ENCODE measurements around the gene SRP9.
"Not testable (repeated sequence)": the region's sequence is repeated elsewhere in the genome, so short reads cannot be mapped to it uniquely, and the experiment has no call there.

Gene SRP9

DNA sequence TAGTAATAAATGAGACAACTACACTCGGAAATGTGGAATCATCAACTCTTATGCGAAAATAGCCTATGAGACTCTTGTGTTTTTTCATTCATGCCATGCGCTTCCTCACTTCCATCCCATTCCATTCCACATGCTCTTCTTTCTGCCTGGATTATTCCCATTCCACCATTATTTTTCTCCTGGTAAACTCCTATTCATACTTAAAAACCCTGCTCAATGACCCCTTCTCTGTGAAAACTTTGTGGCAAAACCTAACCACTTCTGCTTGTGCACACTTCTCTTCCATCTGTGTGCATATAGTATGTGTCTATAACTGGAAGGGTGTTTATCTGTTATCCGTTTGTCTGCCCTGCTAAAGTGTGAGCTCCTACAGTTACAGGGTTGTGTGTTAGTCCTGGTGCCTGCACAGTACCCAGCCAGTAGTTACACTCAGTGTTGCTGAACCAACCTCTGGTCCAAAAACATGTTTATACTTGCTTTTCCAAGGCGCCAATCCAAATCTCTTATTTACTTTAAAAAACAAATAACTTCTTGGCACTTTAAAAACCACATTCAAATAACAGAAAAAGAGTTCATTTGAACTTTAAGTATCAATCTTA, 43.0 kb downstream of the SRP9 start:
- H3K36me3 ChIP-seq (replicated peaks), result no peaks in the 10 kb centered on the region
- no peak for DNase-seq (ENCODE audit: low spot score in 2 of 2)
- no peaks in the 10 kb centered on the region for H3K9me3 ChIP-seq
- in situ Hi-C loops (cut with MboI; ENCODE audit: low sequenced_read_pairs), result no loop called here
- H3K4me1 ChIP-seq, result peaks cover 3% of the 10 kb centered on the region; the same call in 1 of the 2 replicates
- no peaks in the 10 kb centered on the region for H3K27me3 ChIP-seq (ENCODE audit: low read depth)
- H3K4me3 ChIP-seq, result no peak overlapping the region

DNA sequence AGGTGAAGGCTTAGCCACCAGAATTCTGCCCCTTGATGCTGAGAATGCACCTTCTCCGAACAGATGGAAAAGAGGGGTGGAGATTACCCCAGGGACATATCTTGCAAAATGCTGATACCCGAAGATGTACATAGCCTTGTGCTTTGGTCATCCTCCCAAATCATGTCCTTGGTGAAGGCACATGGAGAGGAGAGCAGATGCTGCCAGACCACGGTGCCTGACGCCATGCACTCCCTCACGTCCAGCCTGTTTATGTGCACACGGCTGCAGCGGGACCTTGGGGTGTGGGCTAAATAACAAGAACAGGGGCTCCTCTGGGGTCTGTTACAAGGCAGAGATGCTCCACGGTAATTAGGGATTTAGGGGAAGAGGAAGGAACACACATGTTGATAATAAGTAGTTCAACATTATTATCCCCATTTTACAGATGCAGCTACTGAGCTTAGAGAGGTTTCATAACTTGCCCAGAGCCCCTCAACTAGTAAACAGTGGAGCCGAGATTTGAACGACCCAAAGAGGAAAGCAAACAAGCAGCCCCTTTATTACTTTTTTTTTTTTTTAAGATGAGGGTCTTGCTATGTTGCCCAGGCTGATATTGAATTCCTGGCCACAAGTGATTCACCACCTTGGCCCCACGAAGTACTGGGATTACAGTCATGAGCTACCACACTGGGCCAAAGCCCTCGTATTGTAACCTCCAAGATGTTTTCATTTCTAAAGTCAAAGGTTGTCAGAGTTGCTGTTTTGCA, 45.2 kb downstream of the SRP9 start:
- Histone ChIP-seq H3K36me3 (replicated peaks) (no peaks in the 10 kb centered on the region), H3K4me1 (peaks cover 3% of the 10 kb centered on the region; the same call in 1 of the 2 replicates), H3K4me3 (no peak overlapping the region), H3K9me3 (no peaks in the 10 kb centered on the region), H3K27me3 (ENCODE audit: low read depth) (no peaks in the 10 kb centered on the region)
- in situ Hi-C loops (cut with MboI; ENCODE audit: low sequenced_read_pairs), result no loop called here
- no peak for DNase-seq (ENCODE audit: low spot score in 2 of 2)

DNA sequence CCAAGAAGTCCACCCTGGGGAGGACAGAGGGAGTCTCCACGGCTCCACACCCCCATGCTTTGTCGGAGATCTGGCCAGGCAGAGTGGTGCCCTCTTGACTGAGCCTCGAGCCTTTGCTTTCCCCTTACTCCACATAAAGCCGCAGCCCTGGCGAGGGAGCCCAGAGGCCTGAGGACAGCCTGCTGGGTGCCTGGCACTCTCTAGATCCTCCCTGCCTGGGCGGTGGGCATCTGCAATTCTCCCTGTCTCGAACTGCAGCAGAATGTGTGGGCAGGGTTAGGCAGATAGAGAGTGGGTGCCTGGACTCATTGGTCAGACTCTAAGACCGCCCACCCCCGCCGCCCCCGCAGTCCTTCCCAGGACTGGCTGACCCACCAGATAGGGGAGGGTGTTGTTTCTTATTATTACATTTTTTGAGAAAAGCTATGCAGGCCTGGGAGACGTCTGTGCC, 46.2 kb downstream of the SRP9 start:
- Histone ChIP-seq H3K4me3 (no peak overlapping the region), H3K9me3 (no peaks in the 10 kb centered on the region), H3K4me1 (no peaks in the 10 kb centered on the region), H3K36me3 (replicated peaks) (no peaks in the 10 kb centered on the region), H3K27me3 (ENCODE audit: low read depth) (no peaks in the 10 kb centered on the region)
- in situ Hi-C loops (cut with MboI; ENCODE audit: low sequenced_read_pairs), result no loop called here
- no peak for DNase-seq (ENCODE audit: low spot score in 2 of 2)

DNA sequence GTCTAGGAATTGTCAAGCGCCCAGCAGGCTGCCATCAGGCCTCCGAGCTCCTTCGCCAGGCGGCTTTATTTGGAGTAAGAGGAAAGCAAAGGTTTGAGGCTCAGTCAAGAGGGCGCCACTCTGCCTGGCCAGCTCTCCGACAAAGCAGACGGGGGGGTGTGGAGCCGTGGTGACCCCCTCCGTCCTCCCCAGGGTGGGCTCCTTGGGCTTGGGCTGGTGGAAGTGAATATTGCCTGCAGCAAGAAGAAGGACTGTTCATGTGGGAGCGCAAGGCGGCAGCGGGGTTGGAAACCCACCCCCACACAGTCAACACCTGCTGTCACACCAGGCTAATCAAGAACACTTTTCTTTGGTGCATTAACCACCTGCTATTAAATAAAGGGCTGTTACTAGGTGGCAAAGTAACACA, 46.9 kb downstream of the SRP9 start:
- Histone ChIP-seq H3K27me3 (ENCODE audit: low read depth) (no peaks in the 10 kb centered on the region), H3K36me3 (replicated peaks) (no peaks in the 10 kb centered on the region), H3K4me1 (no peaks in the 10 kb centered on the region), H3K4me3 (no peak overlapping the region), H3K9me3 (no peaks in the 10 kb centered on the region)
- in situ Hi-C loops (cut with MboI; ENCODE audit: low sequenced_read_pairs), result no loop called here
- DNase-seq (ENCODE audit: low spot score in 2 of 2), result no peak

- Histone ChIP-seq H3K27me3 (ENCODE audit: low read depth) (no peaks in the 10 kb centered on the region), H3K9me3 (no peaks in the 10 kb centered on the region), H3K36me3 (replicated peaks) (no peaks in the 10 kb centered on the region), H3K4me1 (no peaks in the 10 kb centered on the region), H3K4me3 (no peak overlapping the region)
- in situ Hi-C loops (cut with MboI; ENCODE audit: low sequenced_read_pairs), result no loop called here
- no peak for DNase-seq (ENCODE audit: low spot score in 2 of 2)
Measured at GRCh38 chr1:225825078-225825477, 47.5 kb downstream of the SRP9 start.

- Histone ChIP-seq H3K4me3 (no peak overlapping the region), H3K9me3 (no peaks in the 10 kb centered on the region), H3K36me3 (replicated peaks) (no peaks in the 10 kb centered on the region), H3K27me3 (ENCODE audit: low read depth) (no peaks in the 10 kb centered on the region), H3K4me1 (no peaks in the 10 kb centered on the region)
- in situ Hi-C loops (cut with MboI; ENCODE audit: low sequenced_read_pairs), result no loop called here
- no peak for DNase-seq (ENCODE audit: low spot score in 2 of 2)
Measured at GRCh38 chr1:225825607-225826007, 48.0 kb downstream of the SRP9 start.

- no peaks in the 10 kb centered on the region; the same call in 1 of the 2 replicates for H3K36me3 ChIP-seq (replicated peaks)
- no peaks in the 10 kb centered on the region for H3K27me3 ChIP-seq (ENCODE audit: low read depth)
- no peaks in the 10 kb centered on the region for H3K4me1 ChIP-seq
- no peaks in the 10 kb centered on the region for H3K9me3 ChIP-seq
- H3K4me3 ChIP-seq, result no peak overlapping the region
- no peak for DNase-seq (ENCODE audit: low spot score in 2 of 2)
- in situ Hi-C loops (cut with MboI; ENCODE audit: low sequenced_read_pairs), result no loop called here
Measured at GRCh38 chr1:225827076-225827475, 49.5 kb downstream of the SRP9 start.

- no peaks in the 10 kb centered on the region for H3K27me3 ChIP-seq (ENCODE audit: low read depth)
Measured at GRCh38 chr1:225828706-225829345, 51.2 kb downstream of the SRP9 start.

DNA sequence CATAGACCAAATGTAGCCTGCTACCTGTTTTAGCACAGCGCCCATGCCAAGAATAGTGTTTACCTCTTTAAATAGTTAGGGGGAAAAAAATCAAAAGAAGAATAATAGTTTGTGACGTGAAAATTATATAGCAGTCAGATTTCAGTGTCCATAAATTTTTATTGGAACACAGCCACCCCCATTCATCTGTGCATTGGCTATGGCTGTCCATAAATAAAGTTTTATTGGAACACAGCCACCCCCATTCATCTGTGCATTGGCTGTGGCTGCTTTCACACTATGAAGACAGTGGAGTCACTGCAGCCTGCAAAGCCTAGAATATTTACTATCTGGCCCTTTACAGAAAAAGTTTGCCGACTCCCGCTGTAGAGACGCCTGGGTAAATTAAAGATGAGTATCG, 53.2 kb downstream of the SRP9 start:
- in situ Hi-C loops (cut with MboI; ENCODE audit: low sequenced_read_pairs), result no loop called here
- DNase-seq (ENCODE audit: low spot score in 2 of 2), result no peak
- no peaks in the 10 kb centered on the region; the same call in 1 of the 2 replicates for H3K36me3 ChIP-seq (replicated peaks)

More at GRCh38 chr1:225828706-225829345, 51.2 kb downstream of the SRP9 start:
- Histone ChIP-seq H3K36me3 (replicated peaks) (no peaks in the 10 kb centered on the region; the same call in 1 of the 2 replicates), H3K9me3 (no peaks in the 10 kb centered on the region), H3K4me1 (no peaks in the 10 kb centered on the region), H3K4me3 (no peak overlapping the region)
- DNase-seq (ENCODE audit: low spot score in 2 of 2), result no peak
- in situ Hi-C loops (cut with MboI; ENCODE audit: low sequenced_read_pairs), result no loop called here

DNA sequence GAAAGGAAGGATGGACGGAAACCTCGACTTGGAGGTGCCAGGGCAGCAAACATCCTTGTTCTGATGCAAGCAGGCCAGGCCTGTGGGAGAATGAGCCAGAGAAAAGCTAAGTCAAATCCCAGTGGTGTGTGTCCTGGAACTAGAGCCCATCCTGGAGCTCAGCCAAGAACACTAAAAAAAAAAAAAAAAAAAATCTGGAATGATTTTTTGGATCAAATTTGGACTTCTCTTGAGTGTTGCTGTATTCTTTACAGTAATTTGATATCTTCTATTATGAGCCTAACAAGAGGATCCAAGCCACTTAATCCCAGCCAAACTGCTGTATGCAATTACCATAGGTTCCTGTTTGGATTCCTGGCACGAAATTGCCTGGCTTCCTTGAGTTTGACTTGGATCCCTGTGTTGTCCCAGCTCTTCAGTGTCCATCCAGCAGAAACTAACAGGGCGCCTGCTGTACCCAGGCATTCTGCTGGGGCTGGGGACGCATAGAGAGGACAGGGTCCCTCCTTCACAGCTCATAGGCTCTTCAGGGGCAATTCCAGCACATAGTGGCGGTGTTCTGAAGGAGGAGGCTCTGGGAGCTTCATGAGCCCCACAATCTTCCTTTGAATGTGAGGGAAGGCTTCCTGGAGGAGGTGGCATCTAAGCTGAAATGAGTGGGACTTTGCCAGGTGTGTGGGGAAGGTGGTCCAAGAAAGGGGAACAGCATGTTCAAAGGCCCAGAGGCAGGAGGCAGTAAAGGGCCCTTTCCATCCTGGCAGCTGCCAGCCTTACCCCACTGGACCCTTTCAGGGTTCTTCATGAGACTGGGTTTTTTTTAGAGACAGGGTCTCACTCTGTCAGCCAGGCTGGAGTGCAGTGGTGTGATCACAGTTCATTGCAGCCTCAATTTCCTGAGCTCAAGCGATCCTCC, 57.0 kb downstream of the SRP9 start:
- no peaks in the 10 kb centered on the region for H3K9me3 ChIP-seq
- no peaks in the 10 kb centered on the region; the same call in 1 of the 2 replicates for H3K36me3 ChIP-seq (replicated peaks)
- H3K4me1 ChIP-seq, result no peaks in the 10 kb centered on the region
- DNase-seq (ENCODE audit: low spot score in 2 of 2), result peak in 1 of 2 experiments; percentile 21
- no peaks in the 10 kb centered on the region for H3K27me3 ChIP-seq (ENCODE audit: low read depth)
- in situ Hi-C loops (cut with MboI; ENCODE audit: low sequenced_read_pairs), result no loop called here
- no peak overlapping the region for H3K4me3 ChIP-seq

More for the DNA sequence above, 53.2 kb downstream of the SRP9 start:
- no peak overlapping the region for H3K4me3 ChIP-seq
- no peaks in the 10 kb centered on the region for H3K27me3 ChIP-seq (ENCODE audit: low read depth)
- H3K9me3 ChIP-seq, result no peaks in the 10 kb centered on the region
- no peaks in the 10 kb centered on the region for H3K4me1 ChIP-seq

DNA sequence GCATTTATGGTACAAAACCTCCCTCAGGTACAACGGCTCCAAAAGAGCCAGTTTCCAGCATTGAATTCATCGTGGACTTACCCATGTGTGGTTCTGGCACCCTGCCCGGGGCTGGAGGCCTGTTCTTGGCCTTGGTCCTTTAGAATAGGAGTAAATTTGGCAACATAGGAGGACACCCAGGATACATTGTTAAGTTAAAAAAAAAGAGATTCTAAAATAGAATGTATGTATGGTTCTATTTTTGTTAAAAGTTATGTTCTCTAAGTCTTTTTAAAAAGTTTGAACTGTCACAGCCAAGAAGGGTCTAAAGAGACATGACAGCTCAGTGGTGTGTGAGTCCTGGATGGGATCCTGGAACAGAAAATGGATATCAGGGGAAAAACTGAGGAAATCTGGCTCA, 58.2 kb downstream of the SRP9 start:
- DNase-seq (ENCODE audit: low spot score in 2 of 2), result no peak
- no peaks in the 10 kb centered on the region for H3K27me3 ChIP-seq (ENCODE audit: low read depth)

GRCh38 chr1:225836296-225836695, 58.7 kb downstream of the SRP9 start:
- H3K9me3 ChIP-seq; H3K4me1 ChIP-seq; in situ Hi-C loops (cut with MboI; ENCODE audit: low sequenced_read_pairs); H3K4me3 ChIP-seq; H3K27me3 ChIP-seq (ENCODE audit: low read depth); DNase-seq (ENCODE audit: low spot score in 2 of 2); H3K36me3 ChIP-seq (replicated peaks): not testable (repeated sequence)

More for the DNA sequence above, 58.2 kb downstream of the SRP9 start:
- H3K4me3 ChIP-seq, result no peak overlapping the region
- H3K9me3 ChIP-seq, result no peaks in the 10 kb centered on the region
- no peaks in the 10 kb centered on the region for H3K4me1 ChIP-seq
- in situ Hi-C loops (cut with MboI; ENCODE audit: low sequenced_read_pairs), result no loop called here
- H3K36me3 ChIP-seq (replicated peaks), result no peaks in the 10 kb centered on the region; the same call in none of the 2 replicates

DNA sequence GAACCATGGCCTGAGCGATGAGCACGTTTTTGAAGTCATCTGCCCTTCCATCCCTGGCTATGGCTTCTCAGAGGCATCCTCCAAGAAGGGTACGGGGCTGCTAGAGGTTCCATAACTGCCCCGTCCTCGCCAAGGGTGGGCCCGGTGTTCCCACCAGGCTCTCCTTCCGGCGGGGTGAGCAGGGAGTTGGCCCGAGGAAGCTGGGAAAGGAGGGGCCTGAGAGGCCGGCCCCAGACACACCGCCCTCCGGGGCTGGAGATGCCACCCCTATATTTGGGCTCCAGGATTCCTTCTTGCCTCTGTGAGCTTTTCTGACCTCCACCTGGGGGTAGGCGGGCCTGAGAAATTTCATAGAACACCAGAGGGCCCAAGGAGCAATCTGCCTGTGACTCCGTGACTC, 61.2 kb downstream of the SRP9 start:
- in situ Hi-C loops (cut with MboI; ENCODE audit: low sequenced_read_pairs), result no loop called here
- H3K9me3 ChIP-seq, result no peaks in the 10 kb centered on the region
- H3K4me1 ChIP-seq, result no peaks in the 10 kb centered on the region
- H3K4me3 ChIP-seq, result no peak overlapping the region
- no peak for DNase-seq (ENCODE audit: low spot score in 2 of 2)
- no peaks in the 10 kb centered on the region; the same call in 1 of the 2 replicates for H3K36me3 ChIP-seq (replicated peaks)
- H3K27me3 ChIP-seq (ENCODE audit: low read depth), result no peaks in the 10 kb centered on the region
